Testis (tissue), 3 donors: Measurements from ENCODE around the gene AIDA. TPM values are rescaled to one million over a fixed set of nuclear protein-coding genes. Genes with fewer than 3 reads are reported as not detected.
A peak's percentile ranks its signal among the peaks of the same experiment; 100 is the strongest.

Source experiments
- DNase-seq: peaks from one replicate; pipeline ENCODE4 v3.0.0-alpha.2; 2019
- H3K27ac ChIP-seq, 2 donors: fragments of 200-600 bp; sonication (generic); one replicate each; pipeline ENCODE4 v1.5.1; 2019
- H3K27me3 ChIP-seq: fragments of 200-600 bp; sonication (generic); one replicate; pipeline ENCODE4 v1.5.1; 2019
- H3K36me3 ChIP-seq: fragments of 200-600 bp; sonication (generic); one replicate; pipeline ENCODE4 v1.5.1; 2017; ENCODE audit warnings: low read depth; ENCODE audit errors: missing control alignments
- H3K4me1 ChIP-seq: fragments of 200-600 bp; sonication (generic); one replicate; pipeline ENCODE4 v1.5.1; 2019
- H3K4me3 ChIP-seq, 2 donors: fragments of 200-600 bp; sonication (generic); one replicate each; pipeline ENCODE4 v1.5.1; 2017 to 2019
- H3K9me3 ChIP-seq: fragments of 200-600 bp; sonication (generic); one replicate; pipeline ENCODE4 v1.5.1; 2017
- POLR2A ChIP-seq: fragments of 450-650 bp; IDR thresholded peaks from one replicate; pipeline ENCODE4 v1.6.1; 2017; ENCODE audit warnings: antibody characterized with exemption, mild to moderate bottlenecking, moderate library complexity
- WGBS, 2 donors: methylation state at CpG; one replicate each; pipeline ENCODE4 v1.1.5; 2018; 5-methylcytosine and 5-hydroxymethylcytosine counted together
- intact Hi-C: fragments of 100-400 bp; cut with DNase I; formaldehyde crosslinking; loops from one replicate; pipeline ENCODE4 v1.15.1; 2023; ENCODE audit warnings: low total_unique reads
- polyA plus RNA-seq: library from polyadenylated mRNA; stranded (reverse); fragments of 350-450 nt; fragmentation: Illumina TruSeq; extraction: RNeasy Lipid Tissue Mini Kit (QIAGEN cat#74804); gene quantifications from one replicate; pipeline ENCODE4 v1.2.3, GENCODE V29; 2014; ENCODE audit warnings: low read depth, low replicate concordance; ENCODE audit not compliant: insufficient read depth
- total RNA-seq, 2 donors: library from RNA; depleted of rRNA; stranded (reverse); fragments of >200 nt; gene quantifications; one replicate each; pipeline ENCODE4 v1.2.3, GENCODE V29; 2016
- TF ChIP-seq, protein P1 (sequence below), 3 experiments: fragments of 450-650 bp in 2 of 3; fragments of 200-600 bp in 1 of 3; sonication (generic) in 1 of 3; IDR thresholded peaks; one replicate each; pipeline ENCODE4 v1.5.1; 2016 to 2019; ENCODE audit warnings: antibody characterized with exemption in 3 of 3, mild to moderate bottlenecking in 2 of 3, moderate library complexity in 1 of 3

AIDA gene
- total and polyA plus RNA-seq, 3 donors from 2014 or later = 66.8 to 83.5 (median 73.1) TPM

DNA sequence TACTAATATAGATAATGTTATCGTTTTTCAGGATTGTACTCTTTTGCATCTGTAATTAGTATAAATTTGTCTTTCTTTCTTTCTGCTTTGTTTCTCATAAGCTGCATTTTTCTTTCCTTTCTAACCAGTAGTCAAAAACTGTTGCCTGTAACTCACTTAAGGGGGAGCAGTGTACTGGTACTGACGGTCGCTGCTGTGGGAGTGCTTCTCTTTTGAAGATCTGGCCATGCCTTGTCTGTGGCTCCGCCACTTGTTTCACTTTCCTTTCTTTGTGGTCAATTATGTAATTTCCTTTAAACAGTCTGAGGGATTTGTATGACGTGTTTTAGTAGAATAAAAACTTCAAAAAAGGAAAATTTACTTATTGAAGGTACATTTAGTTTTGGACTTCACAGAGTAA lies 57.4 kb downstream of the AIDA start:
- Histone ChIP-seq H3K4me3 (no peak overlapping the region), H3K9me3 (no peaks in the 10 kb centered on the region), H3K36me3 (no peaks in the 10 kb centered on the region), H3K27me3 (no peaks in the 10 kb centered on the region), H3K27ac (peak overlapping the region in 1 of 2 donors; percentile 33), H3K4me1 (no peaks in the 10 kb centered on the region)
- intact Hi-C loops = no loop called here
- no peak for TF ChIP-seq POLR2A
- TF ChIP-seq, protein P1, sequence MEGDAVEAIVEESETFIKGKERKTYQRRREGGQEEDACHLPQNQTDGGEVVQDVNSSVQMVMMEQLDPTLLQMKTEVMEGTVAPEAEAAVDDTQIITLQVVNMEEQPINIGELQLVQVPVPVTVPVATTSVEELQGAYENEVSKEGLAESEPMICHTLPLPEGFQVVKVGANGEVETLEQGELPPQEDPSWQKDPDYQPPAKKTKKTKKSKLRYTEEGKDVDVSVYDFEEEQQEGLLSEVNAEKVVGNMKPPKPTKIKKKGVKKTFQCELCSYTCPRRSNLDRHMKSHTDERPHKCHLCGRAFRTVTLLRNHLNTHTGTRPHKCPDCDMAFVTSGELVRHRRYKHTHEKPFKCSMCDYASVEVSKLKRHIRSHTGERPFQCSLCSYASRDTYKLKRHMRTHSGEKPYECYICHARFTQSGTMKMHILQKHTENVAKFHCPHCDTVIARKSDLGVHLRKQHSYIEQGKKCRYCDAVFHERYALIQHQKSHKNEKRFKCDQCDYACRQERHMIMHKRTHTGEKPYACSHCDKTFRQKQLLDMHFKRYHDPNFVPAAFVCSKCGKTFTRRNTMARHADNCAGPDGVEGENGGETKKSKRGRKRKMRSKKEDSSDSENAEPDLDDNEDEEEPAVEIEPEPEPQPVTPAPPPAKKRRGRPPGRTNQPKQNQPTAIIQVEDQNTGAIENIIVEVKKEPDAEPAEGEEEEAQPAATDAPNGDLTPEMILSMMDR (IDR thresholded peaks at IDR 0.05) = no peak
- DNase-seq = peak; percentile 65
- 45 to 63% methylated on average over 5 of the region's 5 CpGs for WGBS, 2 donors

DNA sequence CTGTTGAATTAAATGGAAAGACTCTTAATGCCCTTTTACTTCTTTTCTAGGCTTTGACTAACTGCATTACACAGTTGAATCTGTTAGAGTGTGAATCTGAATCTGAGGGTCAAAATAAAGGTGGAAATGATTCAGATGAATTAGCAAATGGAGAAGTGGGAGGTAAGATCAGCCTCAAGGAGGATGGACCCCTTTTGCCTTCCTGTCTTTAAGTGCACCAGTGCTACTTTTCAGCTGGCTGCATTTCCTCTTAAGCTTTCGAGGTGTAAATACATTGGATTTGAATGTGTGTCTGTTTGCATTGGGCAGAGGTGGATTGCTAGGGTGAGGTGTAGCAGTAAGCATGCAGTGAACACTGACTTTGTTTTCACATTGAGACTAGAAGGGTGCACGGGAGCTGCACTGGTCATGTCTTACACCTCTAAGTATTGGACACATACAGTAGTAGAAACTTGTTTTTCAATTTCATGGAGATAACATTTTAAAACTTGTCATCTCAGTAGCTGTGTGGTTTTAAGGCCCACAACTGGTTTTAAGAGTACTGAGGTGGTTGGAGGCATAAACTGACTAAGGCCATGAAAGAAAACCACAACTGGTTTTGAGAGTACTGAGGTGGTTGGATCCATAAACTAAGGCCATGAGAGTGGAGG lies 59.0 kb downstream of the AIDA start:
- 93 to 96% methylated on average over 2 of the region's 2 CpGs for WGBS, 2 donors
- intact Hi-C loops = no loop called here
- H3K36me3 ChIP-seq = no peaks in the 10 kb centered on the region

DNA sequence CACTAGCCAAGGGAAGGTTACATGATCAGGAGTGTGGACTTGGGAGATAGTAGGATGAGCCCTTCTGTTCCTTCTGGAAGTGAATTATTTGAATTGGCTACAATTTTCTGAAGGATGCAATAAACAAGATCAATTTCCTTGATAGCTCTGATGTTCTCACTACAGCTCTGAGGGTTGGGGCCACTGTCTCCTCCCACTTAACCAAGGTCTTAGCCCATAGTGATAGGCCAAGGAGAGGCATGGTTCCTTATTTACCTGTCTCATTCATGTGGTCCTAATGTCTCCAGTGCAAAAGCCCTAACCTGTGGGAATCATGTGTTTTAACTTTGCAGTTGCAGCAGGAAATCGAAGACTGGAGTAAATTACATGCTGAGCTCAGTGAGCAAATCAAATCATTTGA lies 59.6 kb downstream of the AIDA start:
- Histone ChIP-seq H3K9me3 (no peaks in the 10 kb centered on the region), H3K4me1 (no peaks in the 10 kb centered on the region), H3K27ac (no peak overlapping the region), H3K27me3 (no peaks in the 10 kb centered on the region), H3K4me3 (no peak overlapping the region), H3K36me3 (no peaks in the 10 kb centered on the region)
- no peak for DNase-seq
- TF ChIP-seq, protein P1 (IDR thresholded peaks at IDR 0.05) = no peak
- no peak for TF ChIP-seq POLR2A
- intact Hi-C loops = no loop called here
- 92 to 100% methylated on average over 1 of the region's 1 CpG for WGBS, 2 donors

More for the DNA sequence above, 59.0 kb downstream of the AIDA start:
- H3K27ac ChIP-seq = no peak overlapping the region
- H3K4me3 ChIP-seq = no peak overlapping the region
- DNase-seq = no peak
- TF ChIP-seq, protein P1 (IDR thresholded peaks at IDR 0.05) = no peak
- TF ChIP-seq POLR2A = no peak
- H3K27me3 ChIP-seq = no peaks in the 10 kb centered on the region
- H3K4me1 ChIP-seq = no peaks in the 10 kb centered on the region
- no peaks in the 10 kb centered on the region for H3K9me3 ChIP-seq

DNA sequence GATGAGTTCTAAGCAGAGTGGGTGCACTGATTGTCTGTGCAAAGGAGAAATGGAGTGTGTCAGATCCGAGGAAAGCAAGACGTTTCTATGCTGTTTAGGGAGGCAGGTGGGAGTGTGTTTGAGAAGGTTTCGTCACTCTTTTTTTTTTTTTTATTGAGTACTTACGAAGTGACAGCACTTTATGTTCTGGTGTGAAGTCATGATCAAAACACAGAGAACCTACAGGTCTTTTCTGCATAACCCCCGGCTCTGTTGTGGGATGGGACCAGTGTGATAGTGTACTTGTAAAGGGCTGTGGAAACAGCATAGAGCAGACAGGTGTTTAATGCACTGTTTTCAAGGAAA lies 67.7 kb downstream of the AIDA start:
- WGBS, 2 donors = 1 to 3% methylated on average over 5 of the region's 5 CpGs
- no peaks in the 10 kb centered on the region for H3K9me3 ChIP-seq
- intact Hi-C loops = no loop called here
- no peak for TF ChIP-seq POLR2A
- TF ChIP-seq, protein P1 (IDR thresholded peaks at IDR 0.05) = no peak
- H3K36me3 ChIP-seq = no peaks in the 10 kb centered on the region
- peak overlapping the region; percentile 86 to 90 for H3K27ac ChIP-seq
- H3K27me3 ChIP-seq = no peaks in the 10 kb centered on the region
- peak overlapping the region; percentile 87 to 97 for H3K4me3 ChIP-seq
- peaks cover 9% of the 10 kb centered on the region for H3K4me1 ChIP-seq
- no peak for DNase-seq
